Measurements from ENCODE around the gene RARA.

RARA gene

DNA sequence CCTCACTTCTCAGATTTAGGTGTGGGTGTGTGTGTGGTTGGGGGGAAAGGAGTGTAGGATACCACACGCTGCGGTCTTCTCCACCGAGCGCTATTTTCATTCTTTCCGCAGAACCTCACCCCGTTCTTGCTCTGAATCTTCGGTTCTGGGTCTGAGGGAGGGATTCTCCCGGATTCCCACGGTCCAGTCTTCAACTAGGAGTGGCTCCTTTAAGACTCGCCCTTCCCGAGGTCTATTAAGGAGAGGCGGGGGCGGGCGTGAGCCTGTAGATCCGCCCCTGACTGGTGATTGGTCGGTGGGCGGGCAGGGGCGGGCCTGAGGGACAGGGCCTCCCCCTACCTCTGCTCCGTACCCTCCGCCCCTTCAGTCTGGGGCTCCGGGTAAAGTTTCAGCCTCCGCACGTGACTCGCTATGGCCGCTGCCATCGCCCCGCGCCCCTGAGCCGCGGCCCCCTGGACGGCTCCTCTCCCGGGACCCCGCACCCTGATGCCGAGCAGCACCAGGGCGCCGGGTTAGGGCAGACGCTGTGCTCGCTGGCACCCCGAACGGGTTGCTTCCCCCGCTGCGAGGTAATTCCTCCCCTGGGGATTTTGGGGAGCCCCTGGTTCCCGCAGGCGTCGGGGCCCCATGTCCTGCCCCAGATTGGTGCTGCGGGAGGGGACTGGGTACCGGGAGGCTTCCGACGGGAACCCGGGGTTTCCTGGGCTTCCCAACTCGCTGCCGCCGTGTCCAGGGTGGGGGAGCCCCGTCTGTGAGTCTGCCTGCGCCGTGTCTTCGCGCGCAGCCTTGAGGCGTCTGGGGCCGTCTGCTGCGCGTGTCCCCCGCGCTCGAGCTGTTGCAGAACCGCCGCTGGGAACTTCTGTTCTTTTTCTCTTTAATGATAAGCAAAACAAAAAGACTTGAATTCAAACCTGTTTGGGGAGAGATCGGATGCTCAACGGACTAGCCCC, 9.2 kb downstream of the RARA start (continued):
- TF ChIP-seq, protein P1, sequence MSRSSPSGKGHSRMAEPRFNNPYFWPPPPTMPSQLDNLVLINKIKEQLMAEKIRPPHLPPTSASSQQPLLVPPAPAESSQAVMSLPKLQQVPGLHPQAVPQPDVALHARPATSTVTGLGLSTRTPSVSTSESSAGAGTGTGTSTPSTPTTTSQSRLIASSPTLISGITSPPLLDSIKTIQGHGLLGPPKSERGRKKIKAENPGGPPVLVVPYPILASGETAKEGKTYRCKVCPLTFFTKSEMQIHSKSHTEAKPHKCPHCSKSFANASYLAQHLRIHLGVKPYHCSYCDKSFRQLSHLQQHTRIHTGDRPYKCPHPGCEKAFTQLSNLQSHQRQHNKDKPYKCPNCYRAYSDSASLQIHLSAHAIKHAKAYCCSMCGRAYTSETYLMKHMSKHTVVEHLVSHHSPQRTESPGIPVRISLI (tag by site-specific recombination; IDR thresholded peaks at IDR 0.05), result no peak
- peak; percentile 93 for TF ChIP-seq GLIS1 (tag by site-specific recombination; IDR thresholded peaks at IDR 0.05)
- no peak for TF ChIP-seq GFI1B (tag by site-specific recombination; IDR thresholded peaks at IDR 0.05)
- peak; percentile 83 for TF ChIP-seq YY2 (tag by site-specific recombination; IDR thresholded peaks at IDR 0.05)
- TF ChIP-seq, protein P2, sequence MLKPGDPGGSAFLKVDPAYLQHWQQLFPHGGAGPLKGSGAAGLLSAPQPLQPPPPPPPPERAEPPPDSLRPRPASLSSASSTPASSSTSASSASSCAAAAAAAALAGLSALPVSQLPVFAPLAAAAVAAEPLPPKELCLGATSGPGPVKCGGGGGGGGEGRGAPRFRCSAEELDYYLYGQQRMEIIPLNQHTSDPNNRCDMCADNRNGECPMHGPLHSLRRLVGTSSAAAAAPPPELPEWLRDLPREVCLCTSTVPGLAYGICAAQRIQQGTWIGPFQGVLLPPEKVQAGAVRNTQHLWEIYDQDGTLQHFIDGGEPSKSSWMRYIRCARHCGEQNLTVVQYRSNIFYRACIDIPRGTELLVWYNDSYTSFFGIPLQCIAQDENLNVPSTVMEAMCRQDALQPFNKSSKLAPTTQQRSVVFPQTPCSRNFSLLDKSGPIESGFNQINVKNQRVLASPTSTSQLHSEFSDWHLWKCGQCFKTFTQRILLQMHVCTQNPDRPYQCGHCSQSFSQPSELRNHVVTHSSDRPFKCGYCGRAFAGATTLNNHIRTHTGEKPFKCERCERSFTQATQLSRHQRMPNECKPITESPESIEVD (tag by site-specific recombination; IDR thresholded peaks at IDR 0.05), result no peak
- TF ChIP-seq ZNF391 (tag by site-specific recombination; IDR thresholded peaks at IDR 0.05; ENCODE audit: borderline replicate concordance, low read depth), result peak; percentile 79; the same call in 1 of the 2 replicates
- no peak for TF ChIP-seq ZBTB44 (tag by site-specific recombination; IDR thresholded peaks at IDR 0.05)
- TF ChIP-seq ZNF670 (tag by site-specific recombination; IDR thresholded peaks at IDR 0.05; ENCODE audit: low read depth), result no peak
- no peak; the same call in 1 of the 2 replicates for TF ChIP-seq WT1 (tag by site-specific recombination; IDR thresholded peaks at IDR 0.05)
- TF ChIP-seq FEZF1 (tag by site-specific recombination; IDR thresholded peaks at IDR 0.05), result no peak
- TF ChIP-seq, protein P3, sequence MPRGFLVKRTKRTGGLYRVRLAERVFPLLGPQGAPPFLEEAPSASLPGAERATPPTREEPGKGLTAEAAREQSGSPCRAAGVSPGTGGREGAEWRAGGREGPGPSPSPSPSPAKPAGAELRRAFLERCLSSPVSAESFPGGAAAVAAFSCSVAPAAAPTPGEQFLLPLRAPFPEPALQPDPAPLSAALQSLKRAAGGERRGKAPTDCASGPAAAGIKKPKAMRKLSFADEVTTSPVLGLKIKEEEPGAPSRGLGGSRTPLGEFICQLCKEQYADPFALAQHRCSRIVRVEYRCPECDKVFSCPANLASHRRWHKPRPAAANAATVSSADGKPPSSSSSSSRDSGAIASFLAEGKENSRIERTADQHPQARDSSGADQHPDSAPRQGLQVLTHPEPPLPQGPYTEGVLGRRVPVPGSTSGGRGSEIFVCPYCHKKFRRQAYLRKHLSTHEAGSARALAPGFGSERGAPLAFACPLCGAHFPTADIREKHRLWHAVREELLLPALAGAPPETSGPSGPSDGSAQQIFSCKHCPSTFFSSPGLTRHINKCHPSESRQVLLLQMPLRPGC (tag by site-specific recombination; IDR thresholded peaks at IDR 0.05), result no peak
- TF ChIP-seq ZNF561 (tag by site-specific recombination; IDR thresholded peaks at IDR 0.05; ENCODE audit: borderline replicate concordance), result peak; percentile 27; the same call in 1 of the 2 replicates
- TF ChIP-seq ZNF785 (tag by site-specific recombination; IDR thresholded peaks at IDR 0.05), result no peak
- TF ChIP-seq ZNF837 (tag by site-specific recombination; IDR thresholded peaks at IDR 0.05), result no peak
- TF ChIP-seq ZNF16 (tag by site-specific recombination; IDR thresholded peaks at IDR 0.05; ENCODE audit: low read depth), result no peak
- TF ChIP-seq ZNF530 (tag by site-specific recombination; IDR thresholded peaks at IDR 0.05; ENCODE audit: low read depth), result no peak
- no peak for TF ChIP-seq ZNF624 (tag by site-specific recombination; IDR thresholded peaks at IDR 0.05)
- TF ChIP-seq, protein P4, sequence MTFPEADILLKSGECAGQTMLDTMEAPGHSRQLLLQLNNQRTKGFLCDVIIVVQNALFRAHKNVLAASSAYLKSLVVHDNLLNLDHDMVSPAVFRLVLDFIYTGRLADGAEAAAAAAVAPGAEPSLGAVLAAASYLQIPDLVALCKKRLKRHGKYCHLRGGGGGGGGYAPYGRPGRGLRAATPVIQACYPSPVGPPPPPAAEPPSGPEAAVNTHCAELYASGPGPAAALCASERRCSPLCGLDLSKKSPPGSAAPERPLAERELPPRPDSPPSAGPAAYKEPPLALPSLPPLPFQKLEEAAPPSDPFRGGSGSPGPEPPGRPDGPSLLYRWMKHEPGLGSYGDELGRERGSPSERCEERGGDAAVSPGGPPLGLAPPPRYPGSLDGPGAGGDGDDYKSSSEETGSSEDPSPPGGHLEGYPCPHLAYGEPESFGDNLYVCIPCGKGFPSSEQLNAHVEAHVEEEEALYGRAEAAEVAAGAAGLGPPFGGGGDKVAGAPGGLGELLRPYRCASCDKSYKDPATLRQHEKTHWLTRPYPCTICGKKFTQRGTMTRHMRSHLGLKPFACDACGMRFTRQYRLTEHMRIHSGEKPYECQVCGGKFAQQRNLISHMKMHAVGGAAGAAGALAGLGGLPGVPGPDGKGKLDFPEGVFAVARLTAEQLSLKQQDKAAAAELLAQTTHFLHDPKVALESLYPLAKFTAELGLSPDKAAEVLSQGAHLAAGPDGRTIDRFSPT (tag by site-specific recombination; IDR thresholded peaks at IDR 0.05), result peak; percentile 99
- peak; percentile 76 for TF ChIP-seq ZNF501 (tag by site-specific recombination; IDR thresholded peaks at IDR 0.05)
- peak; percentile 72; the same call in 1 of the 2 replicates for TF ChIP-seq ZBTB20 (tag by site-specific recombination; IDR thresholded peaks at IDR 0.05)
- no peak for TF ChIP-seq ZNF529 (tag by site-specific recombination; IDR thresholded peaks at IDR 0.05; ENCODE audit: insufficient replicate concordance)
- TF ChIP-seq ZNF514 (tag by site-specific recombination; IDR thresholded peaks at IDR 0.05), result no peak
- no peak for TF ChIP-seq ZNF558 (tag by site-specific recombination; IDR thresholded peaks at IDR 0.05)
- peak; percentile 76; the same call in 1 of the 2 replicates for TF ChIP-seq IKZF3 (tag by site-specific recombination; IDR thresholded peaks at IDR 0.05)
- TF ChIP-seq, protein P5, sequence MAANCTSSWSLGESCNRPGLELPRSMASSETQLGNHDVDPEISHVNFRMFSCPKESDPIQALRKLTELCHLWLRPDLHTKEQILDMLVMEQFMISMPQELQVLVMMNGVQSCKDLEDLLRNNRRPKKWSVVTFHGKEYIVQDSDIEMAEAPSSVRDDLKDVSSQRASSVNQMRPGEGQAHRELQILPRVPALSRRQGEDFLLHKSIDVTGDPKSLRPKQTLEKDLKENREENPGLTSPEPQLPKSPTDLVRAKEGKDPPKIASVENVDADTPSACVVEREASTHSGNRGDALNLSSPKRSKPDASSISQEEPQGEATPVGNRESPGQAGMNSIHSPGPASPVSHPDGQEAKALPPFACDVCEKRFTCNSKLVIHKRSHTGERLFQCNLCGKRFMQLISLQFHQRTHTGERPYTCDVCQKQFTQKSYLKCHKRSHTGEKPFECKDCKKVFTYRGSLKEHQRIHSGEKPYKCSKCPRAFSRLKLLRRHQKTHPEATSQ (tag by site-specific recombination; IDR thresholded peaks at IDR 0.05), result no peak
- TF ChIP-seq ZNF626 (tag by site-specific recombination; IDR thresholded peaks at IDR 0.05), result no peak
- no peak for TF ChIP-seq HOXA7 (CRISPR knock-in tag; IDR thresholded peaks at IDR 0.05; ENCODE audit: borderline replicate concordance)
- no peak for TF ChIP-seq GLI2 (tag by site-specific recombination; IDR thresholded peaks at IDR 0.05; ENCODE audit: borderline replicate concordance, low read depth)
- TF ChIP-seq ZBTB7A (tag by site-specific recombination; IDR thresholded peaks at IDR 0.05; ENCODE audit: low read depth), result peak; percentile 93
- no peak for TF ChIP-seq ZNF24 (tag by site-specific recombination; IDR thresholded peaks at IDR 0.05)
